Colonic mucosa (tissue), 4 donors: ENCODE data around the gene KCND3. TPM values are rescaled to one million over a fixed set of nuclear protein-coding genes. Genes with fewer than 3 reads are reported as not detected.

ENCODE experiments used
- DNase-seq: peaks from one replicate; pipeline ENCODE4 v3.0.0-alpha.2; 2020
- H3K27ac ChIP-seq: fragments of 200-600 bp; one replicate; pipeline ENCODE4 v1.8.0; 2021
- H3K27me3 ChIP-seq: fragments of 200-600 bp; one replicate; pipeline ENCODE4 v1.8.0; 2021
- H3K36me3 ChIP-seq: fragments of 200-600 bp; one replicate; pipeline ENCODE4 v1.8.0; 2021
- H3K4me1 ChIP-seq: fragments of 200-600 bp; one replicate; pipeline ENCODE4 v1.8.0; 2021; ENCODE audit warnings: mild to moderate bottlenecking
- H3K4me3 ChIP-seq: fragments of 200-600 bp; one replicate; pipeline ENCODE4 v1.8.0; 2021
- H3K9ac ChIP-seq, 2 donors: one replicate each; pipeline ENCODE4 v1.7.0; 2013; ENCODE audit warnings: control low read depth in 2 of 2, low read depth in 2 of 2, low read length in 2 of 2
- H3K9me3 ChIP-seq: fragments of 200-600 bp; one replicate; pipeline ENCODE4 v1.8.0; 2021
- CTCF ChIP-seq: fragments of 200-600 bp; IDR thresholded peaks from one replicate; pipeline ENCODE4 v1.8.0; 2022; ENCODE audit warnings: antibody characterized with exemption, mild to moderate bottlenecking
- intact Hi-C: fragments of 100-400 bp; cut with DNase I; formaldehyde crosslinking; loops from one replicate; pipeline ENCODE4 v1.14.1; 2022
- total RNA-seq, 2 donors: library from RNA; stranded (reverse); fragmentation: NEBNext Ultra II Directional in 1 of 2; extraction: Animal tissue kit (Norgen Biotek cat#: 25700) in 1 of 2; gene quantifications; one replicate each; pipeline ENCODE4 v1.2.1, GENCODE V29; 2021
- donor health status: healthy.
- donor health status: DM: no; HTN: no; CAD: no.
- donor health status: DM: no; HTN: no; CAD: no.

KCND3 gene
- total RNA-seq, 2 donors from 2014 or later: 0.94 to 3.5 TPM

- Histone ChIP-seq H3K9ac (no peak overlapping the region), H3K27ac (no peak overlapping the region), H3K36me3 (no peaks in the 10 kb centered on the region), H3K4me1 (no peaks in the 10 kb centered on the region), H3K27me3 (no peaks in the 10 kb centered on the region), H3K9me3 (no peaks in the 10 kb centered on the region), H3K4me3 (no peak overlapping the region)
- no peak for DNase-seq
- TF ChIP-seq CTCF: no peak
- intact Hi-C loops: no loop called here
Measured at GRCh38 chr1:111818546-111818945, 170.9 kb downstream of the KCND3 start.

GRCh38 chr1:111818081-111818480 lies 171.4 kb downstream of the KCND3 start:
- intact Hi-C loops: no loop called here
- no peak overlapping the region for H3K9ac ChIP-seq
- H3K36me3 ChIP-seq: no peaks in the 10 kb centered on the region
- no peak overlapping the region for H3K27ac ChIP-seq
- no peaks in the 10 kb centered on the region for H3K9me3 ChIP-seq
- no peaks in the 10 kb centered on the region for H3K27me3 ChIP-seq
- TF ChIP-seq CTCF: no peak
- H3K4me3 ChIP-seq: no peak overlapping the region
- H3K4me1 ChIP-seq: no peaks in the 10 kb centered on the region
- DNase-seq: no peak

GRCh38 chr1:111814642-111815041 lies 174.8 kb downstream of the KCND3 start:
- Histone ChIP-seq H3K9ac (no peak overlapping the region), H3K4me1 (no peaks in the 10 kb centered on the region), H3K36me3 (no peaks in the 10 kb centered on the region), H3K4me3 (no peak overlapping the region), H3K27me3 (no peaks in the 10 kb centered on the region), H3K27ac (no peak overlapping the region), H3K9me3 (no peaks in the 10 kb centered on the region)
- intact Hi-C loops: no loop called here
- DNase-seq: no peak
- no peak for TF ChIP-seq CTCF

GRCh38 chr1:111814305-111814628 lies 175.2 kb downstream of the KCND3 start:
- Histone ChIP-seq H3K4me1 (no peaks in the 10 kb centered on the region), H3K27me3 (no peaks in the 10 kb centered on the region), H3K9ac (no peak overlapping the region), H3K36me3 (no peaks in the 10 kb centered on the region), H3K27ac (no peak overlapping the region), H3K9me3 (no peaks in the 10 kb centered on the region), H3K4me3 (no peak overlapping the region)
- TF ChIP-seq CTCF: no peak
- DNase-seq: no peak
- intact Hi-C loops: no loop called here

GRCh38 chr1:111813440-111814304 lies 175.8 kb downstream of the KCND3 start:
- Histone ChIP-seq H3K9me3 (no peaks in the 10 kb centered on the region), H3K4me3 (no peak overlapping the region), H3K4me1 (no peaks in the 10 kb centered on the region), H3K27me3 (no peaks in the 10 kb centered on the region), H3K36me3 (no peaks in the 10 kb centered on the region), H3K27ac (no peak overlapping the region), H3K9ac (no peak overlapping the region)
- no peak for DNase-seq
- intact Hi-C loops: no loop called here
- TF ChIP-seq CTCF: no peak
